HG03196 (cell line): ENCODE results near the gene ATP6V1E1.

Experiments
- ATAC-seq: cut with Tn5 transposase; IDR thresholded peaks from one replicate; pipeline ENCODE4 v1.9.1; 2021; ENCODE audit not compliant: unreplicated experiment

ATP6V1E1 gene

DNA sequence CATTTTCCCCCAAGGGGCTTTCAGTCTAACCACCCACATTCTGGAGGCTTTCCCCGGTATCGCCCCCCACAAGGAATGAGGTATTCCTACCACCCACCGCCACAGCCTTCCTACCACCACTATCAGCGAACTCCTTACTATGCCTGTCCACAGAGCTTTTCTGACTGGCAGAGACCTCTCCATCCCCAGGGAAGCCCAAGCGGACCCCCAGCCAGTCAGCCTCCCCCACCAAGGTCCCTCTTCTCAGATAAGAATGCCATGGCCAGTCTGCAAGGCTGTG is 79.9 kb downstream of the ATP6V1E1 start:
- no peak for ATAC-seq

- ATAC-seq = no peak
Observed at GRCh38 chr22:17548010-17548755, 80.4 kb downstream of the ATP6V1E1 start.

DNA sequence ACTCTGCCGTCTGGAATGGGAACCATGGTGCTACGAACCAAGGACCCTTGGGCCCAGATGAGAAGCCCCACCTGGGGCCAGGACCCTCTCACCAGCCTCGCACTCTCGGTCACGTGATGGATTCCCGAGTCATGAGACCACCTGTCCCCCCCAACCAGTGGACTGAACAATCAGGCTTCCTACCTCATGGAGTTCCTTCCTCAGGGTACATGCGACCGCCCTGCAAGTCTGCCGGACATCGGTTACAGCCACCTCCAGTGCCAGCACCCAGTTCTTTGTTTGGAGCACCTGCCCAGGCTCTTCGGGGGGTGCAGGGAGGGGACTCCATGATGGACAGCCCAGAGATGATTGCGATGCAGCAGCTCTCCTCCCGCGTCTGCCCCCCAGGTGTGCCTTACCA is 86.1 kb downstream of the ATP6V1E1 start:
- no peak for ATAC-seq
